Fibroblast of skin of back (primary cell): Measurements from ENCODE around the gene PRDX3. TPM values are rescaled to one million over a fixed set of nuclear protein-coding genes. Genes with fewer than 3 reads are reported as not detected.

Experiments
- DNase-seq: peaks from one replicate; pipeline ENCODE4 v3.0.0-alpha.2; 2013
- polyA plus RNA-seq, 2 experiments: library from polyadenylated mRNA; unstranded; fragments of 120-200 nt; gene quantifications; one replicate each; pipeline ENCODE4 v1.2.1, GENCODE V29; 2013; ENCODE audit not compliant: insufficient read length in 2 of 2

The PRDX3 gene
- polyA plus RNA-seq (2013, experiment 1 of 2; ENCODE audit: insufficient read length), result 141 TPM
- polyA plus RNA-seq (2013, experiment 2 of 2; ENCODE audit: insufficient read length), result 113 TPM

DNA sequence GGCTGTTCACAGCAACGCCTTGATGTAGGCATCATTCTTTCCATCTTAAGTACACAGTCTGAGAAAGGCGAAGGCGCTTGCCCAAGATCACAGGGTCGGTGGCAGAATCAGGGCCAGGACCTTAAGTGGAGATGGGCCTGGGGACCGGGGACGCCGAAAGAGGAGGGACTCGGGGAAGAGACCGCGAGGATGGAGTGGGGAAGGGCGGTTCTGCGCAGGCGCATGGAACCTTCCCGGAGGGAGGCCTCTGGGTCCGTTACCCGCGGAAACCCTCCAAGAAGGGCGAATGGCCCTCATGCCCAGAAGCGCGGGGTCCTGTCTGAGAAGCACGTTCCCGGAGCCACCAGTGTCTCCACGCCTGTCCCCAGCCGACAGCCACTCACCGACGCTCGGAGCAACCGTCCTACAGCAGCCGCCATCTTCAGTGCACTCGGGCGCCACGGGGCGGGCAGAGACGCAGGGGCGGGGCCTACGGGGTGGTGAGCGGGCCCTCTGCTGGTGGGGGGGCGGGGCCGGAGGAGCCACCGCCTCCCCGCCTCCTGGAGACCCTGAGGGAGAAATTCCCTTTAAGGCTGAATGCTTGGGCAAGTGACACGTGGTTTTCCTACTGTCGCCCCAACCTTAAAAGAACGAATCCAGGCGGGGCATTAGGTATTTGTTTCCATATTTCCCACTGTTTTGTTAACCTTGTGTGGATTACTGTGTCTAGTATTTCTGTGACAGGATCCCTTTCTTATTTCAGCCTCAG lies at the start of gene PRDX3:
Gene PRDX3 (minus strand): TSS at position 441 of the 748 bp plus-strand sequence. CDS start 22 bp downstream, at position 419.
- peak; percentile 92 for DNase-seq

DNA sequence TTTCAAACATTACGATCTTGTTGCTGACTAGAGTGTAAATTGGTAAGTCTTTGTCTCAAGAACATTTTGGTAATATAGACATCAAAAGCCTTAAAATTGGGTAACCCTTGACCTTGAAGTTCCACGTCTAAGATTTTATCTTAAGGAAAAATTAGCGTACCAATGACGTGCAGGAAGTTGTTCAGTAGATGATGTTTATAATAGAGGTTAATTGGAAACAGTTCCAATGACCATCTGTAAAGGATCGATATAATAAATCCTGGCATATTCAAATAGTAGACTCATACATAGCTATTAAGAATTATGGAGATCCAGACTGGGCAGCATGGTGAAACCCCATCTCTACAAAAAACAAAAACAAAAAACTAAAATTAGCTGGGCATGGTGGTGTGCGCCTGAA lies 49.2 kb upstream of the PRDX3 start:
- no peak for DNase-seq

- DNase-seq, result no peak
Measured at GRCh38 chr10:119225083-119225658, 46.6 kb upstream of the PRDX3 start.

GRCh38 chr10:119222966-119223386 lies 44.4 kb upstream of the PRDX3 start:
- DNase-seq, result no peak

GRCh38 chr10:119222537-119222936 lies 43.9 kb upstream of the PRDX3 start:
- DNase-seq, result no peak

DNA sequence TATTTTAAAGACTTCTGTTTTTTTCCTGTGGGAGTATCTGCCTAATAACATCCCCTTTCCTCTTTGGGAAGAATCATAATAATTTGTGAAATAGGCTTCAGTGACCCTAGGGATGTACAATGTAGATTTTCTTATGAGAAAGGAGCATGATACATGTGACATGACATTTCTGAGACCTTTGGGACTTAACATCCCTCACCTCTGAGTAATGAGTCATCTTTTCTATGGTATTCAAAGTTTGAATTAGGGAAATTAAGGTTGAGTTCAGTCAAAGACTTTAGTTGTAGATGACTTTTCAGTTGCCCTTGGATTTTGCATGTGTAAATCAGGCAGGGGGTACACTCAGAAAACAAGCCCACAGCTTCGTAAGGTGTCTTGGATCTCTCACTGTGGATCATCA lies 43.1 kb upstream of the PRDX3 start:
- no peak for DNase-seq

GRCh38 chr10:119221201-119221600 lies 42.6 kb upstream of the PRDX3 start:
- DNase-seq, result peak; percentile 50

GRCh38 chr10:119219871-119220270 lies 41.3 kb upstream of the PRDX3 start:
- no peak for DNase-seq

DNA sequence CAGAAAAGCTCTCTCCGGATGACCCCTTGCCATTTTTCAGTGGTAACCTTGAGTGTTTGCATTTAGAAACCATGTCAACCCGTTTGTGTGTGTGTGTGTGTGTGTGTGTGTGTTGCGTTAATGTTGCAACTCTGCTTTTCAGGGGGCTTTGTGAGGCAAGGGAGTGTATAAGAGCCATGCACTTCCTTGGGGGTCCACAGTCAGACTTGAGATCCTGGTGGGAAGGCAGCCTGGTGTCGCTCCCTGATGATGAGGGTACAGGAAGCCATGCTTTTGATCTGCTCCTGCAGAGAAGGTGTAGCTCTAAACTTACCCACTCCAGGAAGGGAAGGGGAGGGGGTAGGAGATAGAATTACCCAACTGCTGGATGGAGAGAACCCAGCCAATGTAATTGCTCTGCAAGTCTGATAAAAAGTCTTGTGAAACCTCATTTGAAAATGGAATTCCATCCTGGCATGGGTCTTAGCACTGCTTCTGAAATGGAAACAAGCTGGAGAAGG lies 39.4 kb upstream of the PRDX3 start:
- DNase-seq, result no peak

- no peak for DNase-seq
Measured at GRCh38 chr10:119217401-119217800, 38.8 kb upstream of the PRDX3 start.

- DNase-seq, result no peak
Measured at GRCh38 chr10:119216127-119216526, 37.5 kb upstream of the PRDX3 start.

DNA sequence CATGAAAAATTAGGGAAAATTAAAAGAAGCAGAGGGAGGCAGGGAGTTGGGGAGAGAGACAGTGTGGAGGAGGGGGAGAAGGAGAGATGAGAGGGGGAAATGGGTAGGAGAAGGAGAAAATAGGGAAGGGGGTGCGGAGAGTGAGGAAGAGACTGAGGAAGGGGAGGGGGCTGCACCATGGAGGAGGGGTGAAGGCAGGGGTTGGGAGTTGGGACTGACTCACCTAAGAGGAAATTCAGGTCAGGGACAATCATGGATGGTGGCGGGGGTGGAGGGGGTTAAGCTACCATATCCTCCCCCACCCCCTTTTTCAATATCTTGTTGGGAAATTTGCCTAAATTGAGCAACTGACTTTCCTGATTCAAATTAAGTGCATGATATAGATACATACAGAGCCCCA lies 36.8 kb upstream of the PRDX3 start:
- DNase-seq, result no peak

GRCh38 chr10:119211625-119212441 lies 33.2 kb upstream of the PRDX3 start:
- DNase-seq, result no peak

GRCh38 chr10:119211176-119211575 lies 32.6 kb upstream of the PRDX3 start:
- peak; percentile 82 for DNase-seq

- DNase-seq, result no peak
Measured at GRCh38 chr10:119210633-119211032, 32.0 kb upstream of the PRDX3 start.

DNA sequence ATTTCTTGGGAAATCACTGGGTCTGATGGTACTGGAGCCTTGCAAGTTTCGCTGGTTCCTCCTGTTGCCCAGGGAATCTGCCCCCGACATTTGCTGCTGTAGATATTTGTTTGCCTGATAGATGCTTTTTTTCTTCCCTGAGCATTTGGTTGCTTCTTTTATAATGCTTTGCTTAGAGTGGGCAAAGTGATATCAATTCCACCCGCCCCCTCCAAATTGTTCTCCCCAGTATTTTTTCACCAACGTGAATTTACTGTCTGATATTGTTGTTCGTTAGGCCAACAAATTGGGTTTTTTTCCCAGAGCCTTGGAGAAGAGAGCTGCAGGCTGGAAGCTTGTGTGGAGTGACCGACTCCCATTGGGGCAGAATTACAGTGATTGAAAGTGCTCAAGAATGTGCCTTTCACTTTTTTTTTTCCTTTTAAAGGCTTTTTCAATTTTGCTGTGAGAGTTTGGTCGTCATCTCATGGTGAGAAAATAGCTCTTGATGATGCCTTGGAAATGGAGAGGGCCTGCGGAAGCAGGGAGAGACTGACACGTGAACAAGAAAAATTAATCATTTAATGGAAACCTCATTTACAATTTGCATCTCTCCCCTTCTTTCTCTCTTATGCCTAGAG lies 31.2 kb upstream of the PRDX3 start:
- DNase-seq, result peak; percentile 58

- DNase-seq, result peak; percentile 67
Measured at GRCh38 chr10:119209035-119209735, 30.6 kb upstream of the PRDX3 start.

DNA sequence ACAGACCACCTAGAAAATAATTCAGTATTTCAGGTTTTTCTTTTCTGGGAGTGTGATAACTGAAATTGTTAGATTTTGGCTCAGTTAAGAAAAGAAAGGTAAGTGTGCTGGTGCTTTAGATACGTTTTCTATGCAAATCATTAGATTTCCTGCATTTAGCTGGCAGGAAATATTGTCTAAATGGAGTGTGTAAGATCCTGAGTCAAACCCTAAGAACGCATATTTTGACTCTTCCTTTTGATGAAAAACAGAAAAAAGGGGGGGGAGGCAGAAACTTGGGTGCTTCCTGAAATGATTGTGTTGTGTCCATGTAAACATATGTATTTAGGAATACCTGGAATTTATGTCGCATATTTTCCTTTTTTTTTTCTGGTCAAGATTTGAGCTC lies 29.9 kb upstream of the PRDX3 start:
- peak; percentile 55 for DNase-seq

DNA sequence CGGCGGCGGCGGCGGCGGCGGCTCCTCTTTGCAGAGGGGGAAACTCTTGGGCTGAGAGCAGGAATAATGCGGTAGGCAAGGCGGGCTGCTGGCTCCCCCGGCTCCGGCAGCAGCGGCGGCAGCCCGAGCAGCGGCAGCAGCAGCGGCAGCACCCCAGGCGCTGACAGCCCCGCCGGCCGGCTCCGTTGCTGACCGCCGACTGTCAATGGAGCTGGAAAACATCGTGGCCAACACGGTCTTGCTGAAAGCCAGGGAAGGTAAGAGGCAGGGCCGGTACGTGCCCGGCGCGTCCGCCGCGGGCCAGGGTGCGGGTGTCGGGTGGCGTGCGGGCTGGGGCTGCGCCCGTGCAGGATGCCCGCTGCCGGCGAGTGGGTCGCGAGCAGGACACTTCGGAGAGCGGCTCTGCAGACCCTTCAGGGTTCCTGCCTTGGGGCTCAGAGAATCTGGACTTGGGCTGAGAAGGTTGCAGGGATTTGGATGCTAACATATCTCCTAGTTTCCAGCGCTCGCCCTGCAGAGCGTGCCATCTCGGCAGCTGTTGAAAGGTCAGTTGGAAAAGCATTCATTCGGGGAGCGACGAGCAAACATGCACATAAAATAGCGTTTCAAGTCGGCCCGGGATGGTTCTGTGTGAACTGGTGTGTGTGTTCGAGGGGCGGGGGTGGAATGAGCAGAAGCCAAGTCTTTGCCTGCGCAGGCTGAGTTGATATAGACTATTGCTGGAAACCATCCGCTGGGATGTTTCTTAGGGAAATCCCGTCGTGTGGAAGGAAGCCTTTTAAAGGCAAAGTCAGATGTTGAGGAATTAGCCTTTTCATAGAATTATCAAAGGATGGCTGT lies 29.3 kb upstream of the PRDX3 start:
- peak; percentile 62 for DNase-seq

GRCh38 chr10:119207366-119207666 lies 28.7 kb upstream of the PRDX3 start, which contains the start of gene GRK5:
Gene GRK5 (plus strand): TSS chr10:119207571. CDS start chr10:119207918, 347 bp downstream.
- DNase-seq, result peak; percentile 98
